RWPE2 (cell line): ENCODE results near the gene ATRAID.

ENCODE experiments used
- ATAC-seq: fragments of 200-7000 bp; cut with Tn5 transposase; 3 replicates; pipeline ENCODE4 v1.9.1; 2021; ENCODE audit warnings: low read depth
- DNase-seq: peaks from one replicate; pipeline ENCODE4 v3.0.0-alpha.2; 2020; ENCODE audit warnings: low spot score
- H3K27ac ChIP-seq: fragments of 450-650 bp; 2 replicates; pipeline ENCODE4 v1.5.1; 2017; ENCODE audit warnings: mild to moderate bottlenecking; ENCODE audit not compliant: poor library complexity, severe bottlenecking
- H3K27me3 ChIP-seq: fragments of 250-450 bp; sonication (Bioruptor Pico); 2 replicates; pipeline ENCODE4 v1.5.1; 2021; ENCODE audit warnings: mild to moderate bottlenecking, moderate library complexity; ENCODE audit not compliant: insufficient read depth, poor library complexity, severe bottlenecking
- H3K36me3 ChIP-seq: fragments of 250-450 bp; sonication (Bioruptor Pico); 2 replicates; pipeline ENCODE4 v1.5.1; 2020; ENCODE audit warnings: low read depth, mild to moderate bottlenecking, moderate library complexity
- H3K4me1 ChIP-seq: fragments of 250-450 bp; sonication (Bioruptor Pico); 2 replicates; pipeline ENCODE4 v1.5.1; 2021; ENCODE audit warnings: mild to moderate bottlenecking, moderate library complexity; ENCODE audit not compliant: insufficient read depth, poor library complexity, severe bottlenecking
- H3K4me3 ChIP-seq: fragments of 250-450 bp; sonication (Bioruptor Pico); 2 replicates; pipeline ENCODE4 v1.5.1; 2021; ENCODE audit warnings: mild to moderate bottlenecking, moderate library complexity; ENCODE audit not compliant: severe bottlenecking
- H3K9me3 ChIP-seq: fragments of 250-450 bp; sonication (Bioruptor Pico); 2 replicates; pipeline ENCODE4 v1.5.1; 2021; ENCODE audit warnings: mild to moderate bottlenecking, moderate library complexity; ENCODE audit not compliant: severe bottlenecking
- CTCF ChIP-seq: fragments of 450-650 bp; IDR thresholded peaks from one replicate; pipeline ENCODE4 v1.5.1; 2017; ENCODE audit warnings: mild to moderate bottlenecking, moderate library complexity; ENCODE audit not compliant: poor library complexity, severe bottlenecking

Gene ATRAID

GRCh38 chr2:27233341-27233740 lies 21.5 kb downstream of the ATRAID start:
- Histone ChIP-seq H3K27me3 (no peaks in the 10 kb centered on the region), H3K9me3 (no peaks in the 10 kb centered on the region), H3K4me1 (no peaks in the 10 kb centered on the region), H3K4me3 (no peak overlapping the region), H3K36me3 (peaks cover 98% of the 10 kb centered on the region), H3K27ac (no peak overlapping the region)
- DNase-seq (no peak), ATAC-seq (no peak)
- TF ChIP-seq CTCF = no peak

GRCh38 chr2:27236136-27236535 lies 24.3 kb downstream of the ATRAID start:
- Histone ChIP-seq H3K4me3 (no peak overlapping the region), H3K27ac (no peak overlapping the region), H3K4me1 (no peaks in the 10 kb centered on the region), H3K27me3 (no peaks in the 10 kb centered on the region), H3K9me3 (no peaks in the 10 kb centered on the region), H3K36me3 (peaks cover 100% of the 10 kb centered on the region)
- DNase-seq (no peak), ATAC-seq (no peak)
- TF ChIP-seq CTCF = no peak

GRCh38 chr2:27236626-27237025 lies 24.8 kb downstream of the ATRAID start:
- ATAC-seq = no peak
- TF ChIP-seq CTCF = no peak
- no peaks in the 10 kb centered on the region for H3K27me3 ChIP-seq
- peaks cover 99% of the 10 kb centered on the region for H3K36me3 ChIP-seq
- no peaks in the 10 kb centered on the region for H3K9me3 ChIP-seq
- no peaks in the 10 kb centered on the region for H3K4me1 ChIP-seq
- H3K27ac ChIP-seq = no peak overlapping the region
- H3K4me3 ChIP-seq = no peak overlapping the region
- no peak for DNase-seq

GRCh38 chr2:27237341-27237945 lies 25.6 kb downstream of the ATRAID start:
- ATAC-seq = no peak
- H3K4me1 ChIP-seq = no peaks in the 10 kb centered on the region
- H3K27me3 ChIP-seq = no peaks in the 10 kb centered on the region
- TF ChIP-seq CTCF = no peak
- H3K4me3 ChIP-seq = no peak overlapping the region
- H3K36me3 ChIP-seq = peaks cover 97% of the 10 kb centered on the region
- H3K27ac ChIP-seq = no peak overlapping the region
- no peak for DNase-seq
- no peaks in the 10 kb centered on the region for H3K9me3 ChIP-seq

GRCh38 chr2:27238976-27239375 lies 27.1 kb downstream of the ATRAID start:
- no peaks in the 10 kb centered on the region for H3K27me3 ChIP-seq
- H3K9me3 ChIP-seq = no peaks in the 10 kb centered on the region
- no peaks in the 10 kb centered on the region for H3K4me1 ChIP-seq
- H3K27ac ChIP-seq = no peak overlapping the region
- no peak overlapping the region for H3K4me3 ChIP-seq
- H3K36me3 ChIP-seq = peaks cover 96% of the 10 kb centered on the region
- DNase-seq (no peak), ATAC-seq (no peak)
- no peak for TF ChIP-seq CTCF
